ENCODE results near the gene PROM2.

Gene PROM2

GRCh38 chr2:95300450-95300849 lies 26.2 kb downstream of the PROM2 start:
- Histone ChIP-seq H2BK120ac (ENCODE audit: insufficient read depth, low read length, poor library complexity) (no peak overlapping the region), H3K4me2 (ENCODE audit: low read length) (no peak overlapping the region), H3K27ac (ENCODE audit: low read depth, low read length) (no peak overlapping the region), H2BK5ac (ENCODE audit: low read depth, low read length, poor library complexity) (no peak overlapping the region), H4K91ac (ENCODE audit: low read depth, low read length) (no peak overlapping the region), H3K14ac (ENCODE audit: low read length) (no peak overlapping the region), H3K9me3 (ENCODE audit: insufficient read depth, low read depth, low read length) (no peaks in the 10 kb centered on the region), H3K9ac (ENCODE audit: low read length) (no peak overlapping the region), H3K4me1 (ENCODE audit: control insufficient read depth in 1 of 2, insufficient read depth in 2 of 2, low read length in 2 of 2) (peaks cover 0 to 2% of the 10 kb centered on the region in 2 experiments), H3K4me3 (ENCODE audit: low read depth, low read length) (no peak overlapping the region), H4K12ac (ENCODE audit: low read depth, low read length) (no peak overlapping the region), H3K18ac (ENCODE audit: low read length) (no peak overlapping the region), H3K36me3 (ENCODE audit: control insufficient read depth in 1 of 2, insufficient read depth in 2 of 2, low read length in 2 of 2) (no peaks in the 10 kb centered on the region), H3K23ac (ENCODE audit: low read length) (no peak overlapping the region), H4K8ac (ENCODE audit: low read depth, low read length) (no peak overlapping the region), H2AFZ (ENCODE audit: insufficient read depth, low read length, poor library complexity) (no peak overlapping the region), H2BK12ac (ENCODE audit: low read length) (no peak overlapping the region), H3K4ac (ENCODE audit: low read depth, low read length) (no peak overlapping the region), H3K27me3 (ENCODE audit: insufficient read depth, low read length) (no peaks in the 10 kb centered on the region), H2AK5ac (ENCODE audit: low read length) (no peak overlapping the region), H3K79me2 (ENCODE audit: control insufficient read depth, insufficient read depth, low read length, poor library complexity) (no peaks in the 10 kb centered on the region), H3K79me1 (ENCODE audit: low read length) (no peaks in the 10 kb centered on the region)
- DNase-seq, result no peak
- no CpG with 5 or more reads among the region's 11 CpGs for WGBS (ENCODE audit: extremely low coverage, insufficient coverage, insufficient read length)

- no CpG with 5 or more reads among the region's 4 CpGs for WGBS (ENCODE audit: extremely low coverage, insufficient coverage, insufficient read length)
- peaks cover 0 to 2% of the 10 kb centered on the region in 2 experiments for H3K4me1 ChIP-seq (ENCODE audit: control insufficient read depth in 1 of 2, insufficient read depth in 2 of 2, low read length in 2 of 2)
- H3K4me2 ChIP-seq (ENCODE audit: low read length), result no peak overlapping the region
- no peak for DNase-seq
- no peak overlapping the region for H4K8ac ChIP-seq (ENCODE audit: low read depth, low read length)
- no peak overlapping the region for H3K18ac ChIP-seq (ENCODE audit: low read length)
- no peaks in the 10 kb centered on the region for H3K36me3 ChIP-seq (ENCODE audit: control insufficient read depth in 1 of 2, insufficient read depth in 2 of 2, low read length in 2 of 2)
- H3K9me3 ChIP-seq (ENCODE audit: insufficient read depth, low read depth, low read length), result no peaks in the 10 kb centered on the region
- H3K4me3 ChIP-seq (ENCODE audit: low read depth, low read length), result no peak overlapping the region
- H3K27ac ChIP-seq (ENCODE audit: low read depth, low read length), result no peak overlapping the region
- H3K4ac ChIP-seq (ENCODE audit: low read depth, low read length), result no peak overlapping the region
- no peak overlapping the region for H2AK5ac ChIP-seq (ENCODE audit: low read length)
- H2BK120ac ChIP-seq (ENCODE audit: insufficient read depth, low read length, poor library complexity), result no peak overlapping the region
- H2AFZ ChIP-seq (ENCODE audit: insufficient read depth, low read length, poor library complexity), result no peak overlapping the region
- no peaks in the 10 kb centered on the region for H3K79me2 ChIP-seq (ENCODE audit: control insufficient read depth, insufficient read depth, low read length, poor library complexity)
- H3K14ac ChIP-seq (ENCODE audit: low read length), result no peak overlapping the region
- H3K23ac ChIP-seq (ENCODE audit: low read length), result no peak overlapping the region
- no peak overlapping the region for H4K91ac ChIP-seq (ENCODE audit: low read depth, low read length)
- H2BK12ac ChIP-seq (ENCODE audit: low read length), result no peak overlapping the region
- H2BK5ac ChIP-seq (ENCODE audit: low read depth, low read length, poor library complexity), result no peak overlapping the region
- no peaks in the 10 kb centered on the region for H3K27me3 ChIP-seq (ENCODE audit: insufficient read depth, low read length)
- no peak overlapping the region for H4K12ac ChIP-seq (ENCODE audit: low read depth, low read length)
- H3K79me1 ChIP-seq (ENCODE audit: low read length), result no peaks in the 10 kb centered on the region
- H3K9ac ChIP-seq (ENCODE audit: low read length), result no peak overlapping the region
Observed at GRCh38 chr2:95301186-95301585, 26.9 kb downstream of the PROM2 start.

GRCh38 chr2:95301876-95302641 lies 27.8 kb downstream of the PROM2 start:
- DNase-seq, result no peak
- Histone ChIP-seq H3K23ac (ENCODE audit: low read length) (no peak overlapping the region), H3K27ac (ENCODE audit: low read depth, low read length) (no peak overlapping the region), H3K4ac (ENCODE audit: low read depth, low read length) (no peak overlapping the region), H2AK5ac (ENCODE audit: low read length) (no peak overlapping the region), H4K91ac (ENCODE audit: low read depth, low read length) (no peak overlapping the region), H2BK120ac (ENCODE audit: insufficient read depth, low read length, poor library complexity) (no peak overlapping the region), H4K8ac (ENCODE audit: low read depth, low read length) (no peak overlapping the region), H3K4me2 (ENCODE audit: low read length) (no peak overlapping the region), H4K12ac (ENCODE audit: low read depth, low read length) (no peak overlapping the region), H3K36me3 (ENCODE audit: control insufficient read depth in 1 of 2, insufficient read depth in 2 of 2, low read length in 2 of 2) (no peaks in the 10 kb centered on the region), H2BK12ac (ENCODE audit: low read length) (no peak overlapping the region), H2AFZ (ENCODE audit: insufficient read depth, low read length, poor library complexity) (no peak overlapping the region), H3K4me3 (ENCODE audit: low read depth, low read length) (no peak overlapping the region), H3K79me1 (ENCODE audit: low read length) (no peaks in the 10 kb centered on the region), H2BK5ac (ENCODE audit: low read depth, low read length, poor library complexity) (no peak overlapping the region), H3K9ac (ENCODE audit: low read length) (no peak overlapping the region), H3K4me1 (ENCODE audit: control insufficient read depth in 1 of 2, insufficient read depth in 2 of 2, low read length in 2 of 2) (peaks cover 0 to 2% of the 10 kb centered on the region in 2 experiments), H3K9me3 (ENCODE audit: insufficient read depth, low read depth, low read length) (no peaks in the 10 kb centered on the region), H3K79me2 (ENCODE audit: control insufficient read depth, insufficient read depth, low read length, poor library complexity) (no peaks in the 10 kb centered on the region), H3K14ac (ENCODE audit: low read length) (no peak overlapping the region), H3K27me3 (ENCODE audit: insufficient read depth, low read length) (no peaks in the 10 kb centered on the region), H3K18ac (ENCODE audit: low read length) (no peak overlapping the region)
- no CpG with 5 or more reads among the region's 17 CpGs for WGBS (ENCODE audit: extremely low coverage, insufficient coverage, insufficient read length)

GRCh38 chr2:95303191-95303919 lies 29.1 kb downstream of the PROM2 start:
- Histone ChIP-seq H3K4me2 (ENCODE audit: low read length) (no peak overlapping the region), H3K23ac (ENCODE audit: low read length) (no peak overlapping the region), H2BK12ac (ENCODE audit: low read length) (no peak overlapping the region), H4K8ac (ENCODE audit: low read depth, low read length) (no peak overlapping the region), H3K27me3 (ENCODE audit: insufficient read depth, low read length) (no peaks in the 10 kb centered on the region), H3K9me3 (ENCODE audit: insufficient read depth, low read depth, low read length) (no peaks in the 10 kb centered on the region), H2BK5ac (ENCODE audit: low read depth, low read length, poor library complexity) (no peak overlapping the region), H3K79me1 (ENCODE audit: low read length) (no peaks in the 10 kb centered on the region), H3K79me2 (ENCODE audit: control insufficient read depth, insufficient read depth, low read length, poor library complexity) (no peaks in the 10 kb centered on the region), H2AFZ (ENCODE audit: insufficient read depth, low read length, poor library complexity) (no peak overlapping the region), H3K14ac (ENCODE audit: low read length) (no peak overlapping the region), H2AK5ac (ENCODE audit: low read length) (no peak overlapping the region), H4K12ac (ENCODE audit: low read depth, low read length) (no peak overlapping the region), H3K36me3 (ENCODE audit: control insufficient read depth in 1 of 2, insufficient read depth in 2 of 2, low read length in 2 of 2) (no peaks in the 10 kb centered on the region), H3K18ac (ENCODE audit: low read length) (no peak overlapping the region), H3K4me1 (ENCODE audit: control insufficient read depth in 1 of 2, insufficient read depth in 2 of 2, low read length in 2 of 2) (no peaks in the 10 kb centered on the region), H3K27ac (ENCODE audit: low read depth, low read length) (no peak overlapping the region), H3K4ac (ENCODE audit: low read depth, low read length) (no peak overlapping the region), H3K9ac (ENCODE audit: low read length) (no peak overlapping the region), H2BK120ac (ENCODE audit: insufficient read depth, low read length, poor library complexity) (no peak overlapping the region), H4K91ac (ENCODE audit: low read depth, low read length) (no peak overlapping the region), H3K4me3 (ENCODE audit: low read depth, low read length) (no peak overlapping the region)
- no peak for DNase-seq
- WGBS (ENCODE audit: extremely low coverage, insufficient coverage, insufficient read length), result no CpG with 5 or more reads among the region's 19 CpGs

Data from trophoblast cell (in vitro differentiated cells and primary cell).